ENCODE data around the gene WDR6. TPM values are rescaled to one million over a fixed set of nuclear protein-coding genes. Genes with fewer than 3 reads are reported as not detected.

Gene WDR6
- total RNA-seq, 3 donors from 2014 or later (not counting 1 experiment from before 2014, with no cell fraction given): 113 to 167 (median 129) TPM

DNA sequence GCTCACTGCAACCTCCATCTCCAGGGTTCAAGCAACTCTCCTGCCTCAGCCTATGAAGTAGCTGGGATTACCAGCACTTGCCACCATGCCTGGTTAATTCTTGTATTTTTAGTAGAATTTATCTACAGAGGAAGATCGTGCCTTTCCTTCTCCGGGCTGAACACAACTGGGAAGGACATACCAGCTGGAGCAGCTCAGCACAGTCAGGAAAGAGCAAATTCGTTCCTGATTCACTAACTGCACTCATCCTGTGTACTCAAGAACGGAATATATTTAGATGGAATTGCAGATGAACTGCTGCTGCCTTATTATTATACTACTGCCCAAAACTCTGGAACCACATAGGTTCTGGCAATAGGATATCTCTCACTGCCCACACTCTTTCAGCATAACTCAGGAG is 44.3 kb upstream of the WDR6 start:
- H3K4me3 ChIP-seq (ENCODE audit: low read length): no peak overlapping the region
- DNase-seq: no peak
- Mint-ChIP-seq H3K4me3 (no peak overlapping the region), H3K4me1 (peaks cover 16 to 20% of the 10 kb centered on the region in 2 donors), H3K27me3 (ENCODE audit: low read depth in 2 of 2) (no peaks in the 10 kb centered on the region), H3K9me3 (no peaks in the 10 kb centered on the region), H3K36me3 (no peaks in the 10 kb centered on the region), H3K27ac (peak overlapping the region; percentile 1 to 50)
- no peak overlapping the region for H3K27ac ChIP-seq (ENCODE audit: low read length)
- ATAC-seq: no peak
- WGBS (ENCODE audit: insufficient coverage): 100% methylated on average over 4 of the region's 4 CpGs
- no peaks in the 10 kb centered on the region for H3K27me3 ChIP-seq (ENCODE audit: control insufficient read depth, insufficient read depth, low read length)
- intact Hi-C loops (cut with micrococcal nuclease): no loop called here
- H3K9me3 ChIP-seq (ENCODE audit: control insufficient read depth, insufficient read depth, low read length): no peaks in the 10 kb centered on the region
- H3K4me1 ChIP-seq (ENCODE audit: control insufficient read depth, insufficient read depth, low read length): no peaks in the 10 kb centered on the region
- TF ChIP-seq, protein P1, sequence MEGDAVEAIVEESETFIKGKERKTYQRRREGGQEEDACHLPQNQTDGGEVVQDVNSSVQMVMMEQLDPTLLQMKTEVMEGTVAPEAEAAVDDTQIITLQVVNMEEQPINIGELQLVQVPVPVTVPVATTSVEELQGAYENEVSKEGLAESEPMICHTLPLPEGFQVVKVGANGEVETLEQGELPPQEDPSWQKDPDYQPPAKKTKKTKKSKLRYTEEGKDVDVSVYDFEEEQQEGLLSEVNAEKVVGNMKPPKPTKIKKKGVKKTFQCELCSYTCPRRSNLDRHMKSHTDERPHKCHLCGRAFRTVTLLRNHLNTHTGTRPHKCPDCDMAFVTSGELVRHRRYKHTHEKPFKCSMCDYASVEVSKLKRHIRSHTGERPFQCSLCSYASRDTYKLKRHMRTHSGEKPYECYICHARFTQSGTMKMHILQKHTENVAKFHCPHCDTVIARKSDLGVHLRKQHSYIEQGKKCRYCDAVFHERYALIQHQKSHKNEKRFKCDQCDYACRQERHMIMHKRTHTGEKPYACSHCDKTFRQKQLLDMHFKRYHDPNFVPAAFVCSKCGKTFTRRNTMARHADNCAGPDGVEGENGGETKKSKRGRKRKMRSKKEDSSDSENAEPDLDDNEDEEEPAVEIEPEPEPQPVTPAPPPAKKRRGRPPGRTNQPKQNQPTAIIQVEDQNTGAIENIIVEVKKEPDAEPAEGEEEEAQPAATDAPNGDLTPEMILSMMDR (IDR thresholded peaks at IDR 0.05): no peak
- peaks cover 33% of the 10 kb centered on the region for H3K36me3 ChIP-seq (ENCODE audit: control insufficient read depth, insufficient read depth, low read length)

DNA sequence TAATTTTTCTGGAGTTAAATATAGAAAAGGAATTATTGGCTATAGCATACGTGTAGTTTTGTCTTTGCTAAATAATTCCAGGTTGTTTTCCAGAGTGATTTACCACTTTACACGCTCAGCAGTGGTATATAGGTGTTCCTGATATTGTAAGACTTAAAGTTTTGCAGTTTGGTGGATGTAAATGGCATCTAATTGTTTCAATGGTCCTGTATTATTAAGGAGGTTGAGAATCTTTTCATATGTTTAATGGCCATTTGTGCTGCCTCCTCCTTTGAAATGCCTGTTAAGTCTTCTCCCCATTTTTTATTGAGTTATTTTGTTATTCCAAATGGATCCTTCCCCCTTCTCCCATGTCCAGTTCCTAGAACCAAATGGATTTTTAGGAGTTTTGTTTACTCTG is 43.6 kb upstream of the WDR6 start:
- DNase-seq (no peak), ATAC-seq (no peak)
- H3K27me3 ChIP-seq (ENCODE audit: control insufficient read depth, insufficient read depth, low read length): no peaks in the 10 kb centered on the region
- Mint-ChIP-seq H3K4me3 (no peak overlapping the region), H3K27ac (no peak overlapping the region), H3K36me3 (no peaks in the 10 kb centered on the region), H3K4me1 (peaks cover 16 to 20% of the 10 kb centered on the region in 2 donors), H3K27me3 (ENCODE audit: low read depth in 2 of 2) (no peaks in the 10 kb centered on the region), H3K9me3 (no peaks in the 10 kb centered on the region)
- H3K27ac ChIP-seq (ENCODE audit: low read length): no peak overlapping the region
- no peaks in the 10 kb centered on the region for H3K9me3 ChIP-seq (ENCODE audit: control insufficient read depth, insufficient read depth, low read length)
- H3K4me1 ChIP-seq (ENCODE audit: control insufficient read depth, insufficient read depth, low read length): no peaks in the 10 kb centered on the region
- intact Hi-C loops (cut with micrococcal nuclease): no loop called here
- H3K36me3 ChIP-seq (ENCODE audit: control insufficient read depth, insufficient read depth, low read length): peaks cover 31% of the 10 kb centered on the region
- WGBS (ENCODE audit: insufficient coverage): 94% methylated on average over 2 of the region's 2 CpGs
- TF ChIP-seq, protein P1 (IDR thresholded peaks at IDR 0.05): no peak
- no peak overlapping the region for H3K4me3 ChIP-seq (ENCODE audit: low read length)

DNA sequence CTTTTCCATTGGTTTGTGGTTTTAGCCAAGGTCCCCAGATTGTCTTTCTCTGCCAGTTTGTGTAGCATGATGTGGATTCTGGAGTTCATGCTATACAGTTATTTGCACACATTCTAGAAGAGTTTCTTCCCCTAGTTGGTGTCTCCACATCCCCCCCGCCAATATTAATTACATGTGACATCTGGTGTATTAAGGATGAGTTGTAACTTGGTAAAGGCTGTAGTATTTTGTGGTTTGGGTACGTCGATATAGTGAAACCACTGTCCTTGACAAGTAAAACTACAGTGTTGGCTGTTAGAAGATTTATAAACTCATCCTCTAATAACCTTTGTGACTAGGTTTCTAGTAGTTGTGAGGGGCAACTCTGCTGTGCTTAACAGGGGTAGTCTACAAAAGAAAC is 40.8 kb upstream of the WDR6 start:
- WGBS (ENCODE audit: insufficient coverage): no CpG with 5 or more reads among the region's 3 CpGs
- no peak for DNase-seq
- H3K9me3 ChIP-seq (ENCODE audit: control insufficient read depth, insufficient read depth, low read length): no peaks in the 10 kb centered on the region
- H3K4me1 Mint-ChIP-seq: peaks cover 14 to 16% of the 10 kb centered on the region in 2 donors
- no peak overlapping the region for H3K27ac ChIP-seq (ENCODE audit: low read length)
- H3K36me3 ChIP-seq (ENCODE audit: control insufficient read depth, insufficient read depth, low read length): peaks cover 53% of the 10 kb centered on the region
- H3K9me3 Mint-ChIP-seq: no peaks in the 10 kb centered on the region
- peaks cover 9% of the 10 kb centered on the region for H3K36me3 Mint-ChIP-seq
- H3K4me3 ChIP-seq (ENCODE audit: low read length): no peak overlapping the region
- H3K27ac Mint-ChIP-seq: peak overlapping the region; percentile 31 to 50
- no peaks in the 10 kb centered on the region for H3K4me1 ChIP-seq (ENCODE audit: control insufficient read depth, insufficient read depth, low read length)
- no peaks in the 10 kb centered on the region for H3K27me3 Mint-ChIP-seq (ENCODE audit: low read depth in 2 of 2)
- TF ChIP-seq, protein P1 (IDR thresholded peaks at IDR 0.05): no peak
- intact Hi-C loops (cut with micrococcal nuclease): no loop called here
- no peaks in the 10 kb centered on the region for H3K27me3 ChIP-seq (ENCODE audit: control insufficient read depth, insufficient read depth, low read length)
- no peak overlapping the region for H3K4me3 Mint-ChIP-seq
- peak; percentile 21 to 51 (median 27) for ATAC-seq

DNA sequence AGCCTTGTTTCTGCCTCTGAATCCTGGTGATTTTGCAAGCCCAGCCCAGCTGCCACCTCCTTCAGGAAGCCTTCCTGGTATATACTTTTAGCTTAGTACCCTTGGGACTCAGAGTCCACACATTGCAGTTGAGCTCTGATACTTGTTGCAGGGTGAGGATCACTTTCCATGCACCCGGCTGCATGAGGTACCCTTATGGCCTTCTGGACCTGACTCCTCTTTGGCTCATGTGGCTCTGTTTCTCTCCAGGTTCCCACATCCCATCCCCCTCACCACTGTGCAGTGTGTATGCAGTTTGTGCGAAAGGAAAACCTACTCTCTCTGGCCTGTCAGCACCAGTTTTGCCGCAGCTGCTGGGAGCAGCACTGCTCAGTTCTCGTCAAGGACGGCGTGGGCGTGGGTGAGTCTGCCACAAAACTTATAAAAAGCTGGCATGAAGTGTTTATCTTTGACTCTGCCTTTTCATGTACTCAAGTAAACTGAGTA is 40.3 kb upstream of the WDR6 start:
- DNase-seq: no peak
- H3K9me3 ChIP-seq (ENCODE audit: control insufficient read depth, insufficient read depth, low read length): no peaks in the 10 kb centered on the region
- H3K27me3 ChIP-seq (ENCODE audit: control insufficient read depth, insufficient read depth, low read length): no peaks in the 10 kb centered on the region
- no peak for ATAC-seq
- peaks cover 14 to 16% of the 10 kb centered on the region in 2 donors for H3K4me1 Mint-ChIP-seq
- H3K27ac Mint-ChIP-seq: peak overlapping the region; percentile 31 to 50
- no peak overlapping the region for H3K4me3 ChIP-seq (ENCODE audit: low read length)
- H3K9me3 Mint-ChIP-seq: no peaks in the 10 kb centered on the region
- intact Hi-C loops (cut with micrococcal nuclease): no loop called here
- WGBS (ENCODE audit: insufficient coverage): 87% methylated on average over 7 of the region's 7 CpGs
- H3K36me3 Mint-ChIP-seq: peaks cover 15% of the 10 kb centered on the region
- no peaks in the 10 kb centered on the region for H3K4me1 ChIP-seq (ENCODE audit: control insufficient read depth, insufficient read depth, low read length)
- peaks cover 59% of the 10 kb centered on the region for H3K36me3 ChIP-seq (ENCODE audit: control insufficient read depth, insufficient read depth, low read length)
- TF ChIP-seq, protein P1 (IDR thresholded peaks at IDR 0.05): no peak
- H3K27me3 Mint-ChIP-seq (ENCODE audit: low read depth in 2 of 2): no peaks in the 10 kb centered on the region
- H3K27ac ChIP-seq (ENCODE audit: low read length): no peak overlapping the region
- H3K4me3 Mint-ChIP-seq: no peak overlapping the region

All from natural killer cell (primary cell).